ENCODE measurements around the gene PLPP4.

GRCh38 chr10:120505056-120505455 lies 48.0 kb downstream of the PLPP4 start:
- TF ChIP-seq EZH2phosphoT487 (IDR thresholded peaks at IDR 0.05; ENCODE audit: insufficient read depth, low read depth) (no peak), EZH2 (IDR thresholded peaks at IDR 0.05; ENCODE audit: insufficient read depth, poor library complexity, severe bottlenecking) (no peak)

Measured in GM23248 (cell line).